Measurements from ENCODE around the gene RP9.
A peak's percentile ranks its signal among the peaks of the same experiment; 100 is the strongest.

RP9 gene

DNA sequence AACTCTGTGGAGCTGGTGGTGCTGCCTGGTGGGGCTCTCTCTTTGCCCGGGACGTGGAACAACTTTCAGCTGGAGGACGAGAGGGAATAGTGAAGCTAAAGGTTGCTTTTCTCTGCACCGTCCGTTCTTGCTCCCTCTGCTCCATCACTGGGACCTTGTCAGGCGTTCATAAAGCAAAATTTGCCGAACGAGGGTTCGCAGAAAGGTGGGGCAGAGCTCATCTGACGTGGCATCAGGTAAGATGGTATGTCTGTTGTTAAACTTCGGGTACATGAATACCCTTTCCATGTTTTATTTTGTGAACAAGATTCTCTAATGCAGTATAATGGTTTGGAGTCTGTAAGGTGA is 20.6 kb upstream of the RP9 start:
- Histone ChIP-seq H3K27me3 (ENCODE audit: insufficient read depth, low read length) (no peaks in the 10 kb centered on the region; the same call in 1 of the 2 replicates), H3K4me1 (ENCODE audit: insufficient read depth, low read length) (peaks cover 13% of the 10 kb centered on the region; the same call in 1 of the 2 replicates), H3K4me3 (ENCODE audit: low read length) (peak overlapping the region; percentile 69), H3K9me3 (ENCODE audit: insufficient read depth, low read depth, low read length) (no peaks in the 10 kb centered on the region), H3K36me3 (ENCODE audit: insufficient read depth, low read length) (no peaks in the 10 kb centered on the region), H3K9ac (ENCODE audit: low read depth, low read length) (0 out of 2 replicates have a peak overlapping the region, but pooled peaks have one; percentile 19), H3K27ac (ENCODE audit: low read depth, low read length) (no peak overlapping the region)
- WGBS, result 2% methylated on average over 11 of the region's 11 CpGs

DNA sequence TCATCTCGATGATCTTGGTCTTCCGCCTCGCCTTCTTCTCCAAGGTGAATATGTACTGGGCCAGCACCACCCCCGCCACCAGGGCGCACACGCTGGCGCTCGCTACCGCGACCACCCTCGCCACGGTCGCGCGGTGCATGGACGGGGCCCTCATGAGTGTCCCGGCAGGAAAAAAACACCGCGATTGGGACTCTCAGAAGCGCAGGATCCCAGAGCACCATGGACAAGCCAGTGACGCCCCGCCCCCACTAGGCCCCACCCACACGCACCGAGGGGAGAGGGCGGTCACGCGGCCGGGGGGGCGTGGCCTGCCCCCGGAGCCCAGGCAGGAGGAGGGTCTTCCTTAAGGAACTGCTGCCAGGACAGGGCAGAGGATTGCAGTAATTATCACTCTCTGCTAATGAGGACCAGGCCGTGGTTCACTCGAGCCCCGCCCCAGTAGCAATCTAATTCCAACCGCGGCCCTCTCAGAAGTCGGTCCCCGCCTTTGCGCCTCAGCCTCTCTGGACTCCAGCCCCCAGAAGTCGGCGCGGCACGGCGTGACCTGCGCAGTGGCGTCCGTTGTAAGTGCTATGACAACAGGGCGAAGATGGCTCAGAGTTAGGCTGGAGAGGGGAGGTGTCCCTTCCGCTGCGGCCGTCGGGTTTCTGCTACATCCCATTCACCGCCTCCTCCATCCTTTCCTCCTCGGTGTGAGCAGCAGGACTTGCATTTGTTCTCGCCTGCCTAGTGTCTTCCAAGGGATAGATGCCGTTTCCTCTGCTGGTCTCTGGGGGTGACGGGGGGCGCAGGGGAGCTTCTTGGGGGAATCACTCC is 20.0 kb upstream of the RP9 start, which contains the start of gene BBS9:
Gene BBS9, plus strand, starts transcription at position 575 of the 816 bp plus-strand sequence. CDS start 16,689 bp downstream, outside the sequence.
- H3K27ac ChIP-seq (ENCODE audit: low read depth, low read length), result peak within 1 kb of the TSS; percentile 16; the same call in 1 of the 2 replicates

DNA sequence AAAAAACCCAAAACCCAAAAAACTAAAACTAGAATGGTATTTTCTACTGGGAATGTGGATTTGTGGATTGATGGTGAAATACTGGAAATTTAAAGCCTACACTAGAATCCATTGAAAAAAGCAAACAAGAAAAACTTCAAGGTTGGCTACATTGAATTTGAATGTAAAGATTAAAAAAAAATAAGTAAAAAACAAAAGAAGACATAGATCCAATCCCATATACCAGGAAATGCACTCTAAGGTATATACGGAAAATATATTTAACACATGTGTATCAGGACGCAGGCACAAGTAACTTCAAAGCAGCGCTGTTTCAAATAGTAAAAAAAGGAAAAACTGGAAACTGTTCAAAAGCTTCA is 19.4 kb upstream of the RP9 start:
- Histone ChIP-seq H3K36me3 (ENCODE audit: insufficient read depth, low read length) (no peaks in the 10 kb centered on the region), H3K4me3 (ENCODE audit: low read length) (peak overlapping the region; percentile 69), H3K9me3 (ENCODE audit: insufficient read depth, low read depth, low read length) (no peaks in the 10 kb centered on the region), H3K27ac (ENCODE audit: low read depth, low read length) (no peak overlapping the region), H3K27me3 (ENCODE audit: insufficient read depth, low read length) (no peaks in the 10 kb centered on the region; the same call in 1 of the 2 replicates), H3K9ac (ENCODE audit: low read depth, low read length) (peak overlapping the region; percentile 57), H3K4me1 (ENCODE audit: insufficient read depth, low read length) (peaks cover 13% of the 10 kb centered on the region; the same call in 1 of the 2 replicates)
- WGBS, result 1% methylated on average over 3 of the region's 3 CpGs

More for the DNA sequence above, 20.0 kb upstream of the RP9 start, which contains the start of gene BBS9:
- H3K4me1 ChIP-seq (ENCODE audit: insufficient read depth, low read length), result peaks cover 13% of the 10 kb centered on the region; the same call in 1 of the 2 replicates
- H3K27me3 ChIP-seq (ENCODE audit: insufficient read depth, low read length), result no peaks in the 10 kb centered on the region; the same call in 1 of the 2 replicates
- H3K9me3 ChIP-seq (ENCODE audit: insufficient read depth, low read depth, low read length), result no peaks in the 10 kb centered on the region
- peak within 1 kb of the TSS; percentile 57 for H3K9ac ChIP-seq (ENCODE audit: low read depth, low read length)
- no peaks in the 10 kb centered on the region for H3K36me3 ChIP-seq (ENCODE audit: insufficient read depth, low read length)
- H3K4me3 ChIP-seq (ENCODE audit: low read length), result peak within 1 kb of the TSS; percentile 69
- under 1% methylated on average over 57 of the region's 57 CpGs for WGBS

DNA sequence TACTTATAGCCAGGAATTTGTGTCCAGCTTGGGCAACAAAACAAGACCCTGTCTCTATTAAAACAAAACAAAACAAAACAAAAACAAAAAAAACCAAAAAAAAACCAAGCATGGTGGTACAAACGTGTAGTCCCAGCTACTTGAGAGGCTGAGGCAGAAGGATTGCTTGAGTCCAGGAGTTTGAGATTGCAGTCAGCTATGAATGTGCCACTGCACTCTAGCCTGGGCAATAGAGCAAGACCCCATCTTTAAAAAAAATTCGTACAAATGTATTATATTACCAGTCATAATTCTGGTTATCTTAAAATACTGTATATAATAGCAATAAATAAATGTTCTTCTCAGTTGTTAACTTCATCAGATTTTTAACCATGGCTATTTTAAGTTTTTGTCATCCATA is 17.9 kb upstream of the RP9 start:
- no peak overlapping the region for H3K27ac ChIP-seq (ENCODE audit: low read depth, low read length)
- no peaks in the 10 kb centered on the region for H3K36me3 ChIP-seq (ENCODE audit: insufficient read depth, low read length)
- H3K9me3 ChIP-seq (ENCODE audit: insufficient read depth, low read depth, low read length), result no peaks in the 10 kb centered on the region
- no peaks in the 10 kb centered on the region; the same call in 1 of the 2 replicates for H3K27me3 ChIP-seq (ENCODE audit: insufficient read depth, low read length)
- H3K9ac ChIP-seq (ENCODE audit: low read depth, low read length), result no peak overlapping the region
- 62% methylated on average over 1 of the region's 2 CpGs for WGBS
- H3K4me1 ChIP-seq (ENCODE audit: insufficient read depth, low read length), result peaks cover 13% of the 10 kb centered on the region; the same call in 1 of the 2 replicates
- H3K4me3 ChIP-seq (ENCODE audit: low read length), result no peak overlapping the region

DNA sequence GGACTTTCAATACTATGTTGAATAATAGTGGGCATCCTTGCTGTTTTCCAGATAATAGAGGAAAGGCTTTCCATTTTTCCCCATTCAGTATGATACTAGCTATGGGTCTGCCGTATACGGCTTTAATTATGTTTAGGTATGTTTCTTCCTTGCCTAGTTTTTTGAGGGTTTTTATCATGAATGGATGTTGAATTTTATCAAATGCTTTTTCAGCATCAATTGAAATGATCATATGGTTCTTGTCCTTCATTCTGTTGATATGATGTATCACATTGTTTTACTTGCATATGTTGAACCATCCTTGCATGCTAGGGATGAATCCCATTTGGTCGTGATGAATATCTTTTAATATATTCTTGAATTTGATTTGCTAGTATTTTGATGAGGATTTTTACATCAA is 9.2 kb upstream of the RP9 start:
- Histone ChIP-seq H3K27ac (ENCODE audit: low read depth, low read length) (no peak overlapping the region), H3K4me3 (ENCODE audit: low read length) (no peak overlapping the region), H3K27me3 (ENCODE audit: insufficient read depth, low read length) (no peaks in the 10 kb centered on the region; the same call in 1 of the 2 replicates), H3K9me3 (ENCODE audit: insufficient read depth, low read depth, low read length) (no peaks in the 10 kb centered on the region), H3K36me3 (ENCODE audit: insufficient read depth, low read length) (no peaks in the 10 kb centered on the region), H3K4me1 (ENCODE audit: insufficient read depth, low read length) (no peaks in the 10 kb centered on the region), H3K9ac (ENCODE audit: low read depth, low read length) (no peak overlapping the region)
- WGBS, result no CpG with 5 or more reads among the region's 3 CpGs

DNA sequence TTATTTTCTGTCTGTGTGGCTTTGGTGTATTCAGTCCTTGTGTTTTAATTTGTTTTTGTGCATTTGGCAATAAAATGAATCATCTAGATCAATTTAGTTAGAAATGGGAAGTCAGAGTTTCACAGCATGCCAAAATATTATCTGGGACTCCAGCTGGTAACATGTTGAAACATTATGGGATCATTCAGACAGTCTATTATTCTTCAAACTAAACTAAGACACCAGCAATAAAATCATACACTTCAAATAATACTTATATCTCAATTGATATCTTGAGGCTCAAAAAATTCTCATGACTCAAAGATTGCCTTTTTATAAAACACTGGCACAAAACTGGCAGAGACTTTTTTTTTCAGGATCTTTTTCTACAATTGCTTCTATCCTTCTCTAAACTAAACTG is 5.8 kb upstream of the RP9 start:
- no peak overlapping the region for H3K4me3 ChIP-seq (ENCODE audit: low read length)
- no peaks in the 10 kb centered on the region for H3K36me3 ChIP-seq (ENCODE audit: insufficient read depth, low read length)
- no peak overlapping the region for H3K27ac ChIP-seq (ENCODE audit: low read depth, low read length)
- H3K9ac ChIP-seq (ENCODE audit: low read depth, low read length), result no peak overlapping the region
- H3K9me3 ChIP-seq (ENCODE audit: insufficient read depth, low read depth, low read length), result no peaks in the 10 kb centered on the region
- H3K4me1 ChIP-seq (ENCODE audit: insufficient read depth, low read length), result no peaks in the 10 kb centered on the region
- H3K27me3 ChIP-seq (ENCODE audit: insufficient read depth, low read length), result peaks cover 15% of the 10 kb centered on the region

DNA sequence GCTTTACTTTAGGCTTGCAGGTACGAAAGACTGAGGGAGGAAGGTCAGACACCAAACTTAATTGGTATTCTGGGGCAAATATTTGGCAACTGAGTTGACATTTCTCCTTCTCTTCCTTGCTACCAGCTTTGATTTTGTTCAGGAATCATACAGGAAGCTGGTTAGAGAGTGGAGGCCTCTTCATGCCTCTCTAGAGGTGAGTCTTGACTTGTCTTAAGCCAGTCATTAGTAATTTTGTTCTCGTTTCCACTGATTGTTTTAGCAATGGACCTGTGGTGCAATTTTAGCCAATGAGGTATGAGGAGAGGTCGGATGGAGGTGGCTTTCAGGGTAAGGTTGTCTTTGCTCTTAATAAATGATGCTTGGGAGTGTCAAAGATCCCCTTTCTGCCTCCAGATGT is 2.4 kb upstream of the RP9 start:
- H3K27ac ChIP-seq (ENCODE audit: low read depth, low read length), result no peak overlapping the region
- H3K27me3 ChIP-seq (ENCODE audit: insufficient read depth, low read length), result peaks cover 25% of the 10 kb centered on the region
- H3K4me3 ChIP-seq (ENCODE audit: low read length), result no peak overlapping the region
- H3K9me3 ChIP-seq (ENCODE audit: insufficient read depth, low read depth, low read length), result no peaks in the 10 kb centered on the region
- no peak overlapping the region for H3K9ac ChIP-seq (ENCODE audit: low read depth, low read length)
- peaks cover 11% of the 10 kb centered on the region for H3K4me1 ChIP-seq (ENCODE audit: insufficient read depth, low read length)
- H3K36me3 ChIP-seq (ENCODE audit: insufficient read depth, low read length), result no peaks in the 10 kb centered on the region
- 83% methylated on average over 3 of the region's 3 CpGs for WGBS

DNA sequence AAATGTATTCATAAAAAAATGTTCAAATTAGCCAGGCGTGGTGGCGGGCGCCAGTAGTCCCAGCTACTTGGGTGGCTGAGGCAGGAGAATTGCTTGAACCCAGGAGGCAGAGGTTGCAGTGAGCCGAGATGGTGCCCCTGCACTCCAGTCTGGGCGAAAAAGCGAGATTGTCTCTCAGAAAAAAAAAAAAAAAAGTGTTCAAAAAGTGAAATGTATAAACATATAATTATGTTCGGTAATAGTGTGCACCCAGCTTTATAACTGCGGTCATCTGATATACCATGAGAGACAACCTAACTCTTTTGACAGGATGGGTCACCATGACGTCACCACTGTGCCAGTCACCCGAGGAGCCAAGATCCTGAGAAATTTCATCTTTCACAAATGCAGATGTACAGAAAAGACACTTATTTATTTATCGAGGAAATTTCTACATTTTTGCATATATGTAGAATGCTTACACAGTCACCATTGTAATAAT is 594 bp upstream of the RP9 start:
- H3K9ac ChIP-seq (ENCODE audit: low read depth, low read length), result no peak overlapping the region
- H3K9me3 ChIP-seq (ENCODE audit: insufficient read depth, low read depth, low read length), result no peaks in the 10 kb centered on the region
- peak overlapping the region; percentile 62 for H3K4me3 ChIP-seq (ENCODE audit: low read length)
- WGBS, result 45% methylated on average over 10 of the region's 11 CpGs
- H3K27me3 ChIP-seq (ENCODE audit: insufficient read depth, low read length), result peaks cover 25% of the 10 kb centered on the region
- no peaks in the 10 kb centered on the region for H3K36me3 ChIP-seq (ENCODE audit: insufficient read depth, low read length)
- H3K27ac ChIP-seq (ENCODE audit: low read depth, low read length), result no peak overlapping the region
- peaks cover 11% of the 10 kb centered on the region for H3K4me1 ChIP-seq (ENCODE audit: insufficient read depth, low read length)

DNA sequence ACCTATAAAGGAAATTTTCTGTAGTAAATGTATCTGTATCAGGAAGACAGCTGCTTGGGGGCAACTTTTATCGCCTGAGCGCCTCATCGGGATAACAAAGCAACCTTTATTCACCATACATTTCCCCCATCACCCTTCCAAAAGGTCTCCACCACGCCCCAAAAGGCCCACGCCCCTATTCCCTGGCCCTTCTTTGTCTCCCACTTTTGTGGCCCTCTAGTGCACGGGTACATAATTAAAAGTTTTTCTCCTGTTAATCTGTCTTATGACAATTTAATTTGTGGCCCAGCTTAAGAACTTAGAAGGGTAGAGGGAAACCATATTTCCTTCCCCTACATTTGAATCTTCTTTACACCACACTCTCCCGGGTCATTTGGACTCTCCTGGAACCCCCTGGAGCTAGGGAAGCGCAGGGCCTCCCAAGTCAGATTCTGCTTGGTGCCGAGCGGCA is 625 bp downstream of the RP9 start:
- H3K36me3 ChIP-seq (ENCODE audit: insufficient read depth, low read length), result peaks cover 1% of the 10 kb centered on the region; the same call in 1 of the 2 replicates
- peak overlapping the region; percentile 89 for H3K9ac ChIP-seq (ENCODE audit: low read depth, low read length)
- peak overlapping the region; percentile 37; the same call in 1 of the 2 replicates for H3K27ac ChIP-seq (ENCODE audit: low read depth, low read length)
- H3K4me1 ChIP-seq (ENCODE audit: insufficient read depth, low read length), result peaks cover 11% of the 10 kb centered on the region
- 2% methylated on average over 10 of the region's 10 CpGs for WGBS
- H3K9me3 ChIP-seq (ENCODE audit: insufficient read depth, low read depth, low read length), result no peaks in the 10 kb centered on the region
- peak overlapping the region; percentile 96 for H3K4me3 ChIP-seq (ENCODE audit: low read length)
- H3K27me3 ChIP-seq (ENCODE audit: insufficient read depth, low read length), result peaks cover 25% of the 10 kb centered on the region

DNA sequence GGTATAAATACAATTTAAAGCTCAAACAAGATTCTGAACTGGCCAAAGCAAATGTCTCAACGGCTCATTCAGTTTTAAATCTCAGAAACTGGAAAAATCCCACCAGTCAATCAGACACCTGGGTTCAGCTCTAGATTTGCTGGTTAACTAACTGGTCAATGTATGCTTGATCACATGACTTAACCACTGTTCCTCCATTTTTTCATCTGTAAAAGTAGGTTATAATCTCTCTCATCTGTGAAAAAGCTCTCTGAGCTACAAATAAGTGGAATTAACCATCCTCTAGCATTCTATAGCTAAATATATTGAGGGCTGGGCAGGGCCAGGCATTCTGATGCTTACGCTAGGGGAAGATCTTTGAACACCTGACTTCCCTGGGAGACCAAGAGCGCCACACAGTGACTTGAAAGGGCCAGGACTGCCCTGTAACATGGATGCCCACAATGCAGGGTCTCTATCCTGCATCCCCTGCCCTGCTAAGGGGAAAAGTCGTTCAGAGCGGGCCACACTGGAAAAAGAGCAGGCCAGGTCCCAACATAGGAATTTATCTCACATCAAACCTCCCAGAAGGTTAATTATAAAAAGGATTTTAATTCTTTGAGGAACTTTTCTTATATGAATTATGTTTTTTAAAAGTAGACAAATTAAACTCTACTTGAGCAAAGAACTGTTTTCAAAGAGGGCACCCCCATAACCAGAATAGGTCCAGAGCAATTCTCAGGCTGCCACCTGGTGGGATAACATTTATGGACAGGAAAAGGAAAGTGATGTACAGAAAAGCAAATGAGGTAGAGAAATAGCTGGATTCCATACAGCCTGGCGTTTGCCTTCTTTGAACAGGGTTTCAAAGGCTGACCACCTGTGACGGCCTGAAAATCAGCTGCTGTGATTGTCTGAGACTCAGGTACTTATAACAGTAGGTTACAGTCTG is 1.8 kb downstream of the RP9 start:
- no peak overlapping the region for H3K27ac ChIP-seq (ENCODE audit: low read depth, low read length)
- H3K27me3 ChIP-seq (ENCODE audit: insufficient read depth, low read length), result peaks cover 25% of the 10 kb centered on the region
- H3K9me3 ChIP-seq (ENCODE audit: insufficient read depth, low read depth, low read length), result no peaks in the 10 kb centered on the region
- H3K9ac ChIP-seq (ENCODE audit: low read depth, low read length), result no peak overlapping the region
- peaks cover 12% of the 10 kb centered on the region for H3K36me3 ChIP-seq (ENCODE audit: insufficient read depth, low read length)
- WGBS, result 41% methylated on average over 7 of the region's 7 CpGs
- H3K4me3 ChIP-seq (ENCODE audit: low read length), result peak overlapping the region; percentile 96
- H3K4me1 ChIP-seq (ENCODE audit: insufficient read depth, low read length), result peaks cover 11% of the 10 kb centered on the region
